Testis (tissue), 2 donors: Measurements from ENCODE around the gene BARHL2.

Experiments
- CTCF ChIP-seq, 3 experiments: fragments of 450-650 bp in 2 of 3; fragments of 200-600 bp in 1 of 3; sonication (generic) in 1 of 3; IDR thresholded peaks; one replicate each; pipeline ENCODE4 v1.5.1; 2016 to 2019; ENCODE audit warnings: antibody characterized with exemption in 3 of 3, mild to moderate bottlenecking in 2 of 3, moderate library complexity in 1 of 3
- POLR2A ChIP-seq: fragments of 450-650 bp; IDR thresholded peaks from one replicate; pipeline ENCODE4 v1.6.1; 2017; ENCODE audit warnings: antibody characterized with exemption, mild to moderate bottlenecking, moderate library complexity

DNA sequence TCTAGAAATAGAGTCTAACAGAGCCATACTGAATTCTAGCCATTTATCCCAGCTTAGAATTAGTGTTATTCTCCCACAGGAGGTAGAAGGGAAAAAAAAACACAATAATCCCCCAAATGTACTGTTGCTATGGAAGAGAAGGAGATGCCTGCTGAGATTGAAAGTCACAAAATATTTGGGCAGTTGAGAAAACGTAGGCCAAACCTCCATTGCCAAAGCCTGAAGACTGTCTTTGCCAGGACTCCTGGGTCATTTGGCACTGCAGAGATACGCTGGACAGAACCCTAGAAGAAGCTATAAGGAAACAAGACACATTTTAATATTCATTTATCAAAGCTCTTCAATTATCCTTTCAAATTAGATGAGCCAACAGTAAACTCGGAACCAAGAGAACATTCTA is 22.3 kb downstream of the BARHL2 start:
- TF ChIP-seq POLR2A, result no peak
- no peak for TF ChIP-seq CTCF (IDR thresholded peaks at IDR 0.05)
